Ovary (tissue), 3 donors: Measurements from ENCODE around the gene DNMT1.

Experiments
- CTCF ChIP-seq, 3 donors: fragments of 450-650 bp in 2 of 3; fragments of 200-600 bp in 1 of 3; IDR thresholded peaks; one replicate each; pipeline versions ENCODE4 v1.5.1 to v1.8.0; 2016 to 2022; ENCODE audit warnings: antibody characterized with exemption in 3 of 3, mild to moderate bottlenecking in 1 of 3
- EP300 ChIP-seq: sonication (generic); formaldehyde crosslinking; IDR thresholded peaks from one replicate; pipeline ENCODE4 v1.6.1; 2017; ENCODE audit warnings: antibody characterized with exemption
- donor health status: DM: no; HTN: no; CAD: no.

- no peak for TF ChIP-seq CTCF (IDR thresholded peaks at IDR 0.05)
- TF ChIP-seq EP300: no peak
These were observed 81.2 kb downstream of the DNMT1 start for GRCh38 chr19:10113592-10113963.
